ENCODE measurements around the gene RC3H1.
A peak's percentile ranks its signal among the peaks of the same experiment; 100 is the strongest.
"Not testable (repeated sequence)": the region's sequence is repeated elsewhere in the genome, so short reads cannot be mapped to it uniquely, and the experiment has no call there.

The RC3H1 gene

DNA sequence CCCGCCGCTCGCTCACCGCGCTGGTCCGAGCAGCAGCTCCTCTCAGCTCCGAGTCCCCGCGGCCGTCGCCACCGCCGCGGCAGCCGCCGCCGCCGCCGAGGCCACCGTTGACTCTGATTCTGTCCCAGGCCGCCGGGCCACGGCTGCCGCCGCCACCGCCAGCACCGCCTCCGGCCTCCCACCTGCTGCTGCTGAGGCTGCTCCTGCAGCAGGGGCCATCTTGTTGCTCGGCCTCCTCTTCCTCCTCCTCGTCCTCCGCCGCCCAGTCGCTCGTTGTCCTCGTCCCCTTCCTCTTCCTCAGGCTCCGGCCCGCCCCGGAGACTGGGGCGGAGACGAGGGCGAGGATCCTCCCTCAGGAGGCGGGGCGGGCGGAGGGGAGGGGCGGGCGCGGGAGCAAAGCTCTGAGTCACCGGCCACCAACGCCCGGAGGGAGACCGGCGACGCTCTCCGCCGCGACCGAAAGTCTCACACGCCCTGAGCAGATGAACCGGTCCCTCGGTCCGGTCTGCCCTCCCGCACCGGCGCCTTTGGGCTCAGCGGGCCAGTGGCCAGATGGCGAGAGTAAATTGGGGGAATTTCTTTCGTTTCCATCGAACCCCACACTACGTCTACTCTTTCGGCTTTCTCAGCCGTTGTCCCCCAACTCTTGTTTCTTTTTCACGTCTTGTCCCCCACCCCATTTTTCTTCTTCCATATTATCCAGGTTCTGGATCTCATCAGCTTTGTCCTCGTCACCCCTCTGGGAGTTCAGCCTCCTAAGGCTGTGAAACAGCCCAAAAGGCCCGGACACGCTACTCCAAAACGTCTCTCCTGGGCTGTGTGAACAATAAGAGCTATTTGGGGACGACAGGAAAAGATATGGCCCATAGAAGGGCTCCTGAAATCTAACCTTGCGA is at the start of gene RC3H1:
Gene RC3H1 (minus strand): TSS at position 278 of the 896 bp plus-strand sequence. CDS start 29,372 bp downstream, outside the sequence.
- peak; percentile 92 for DNase-seq

DNA sequence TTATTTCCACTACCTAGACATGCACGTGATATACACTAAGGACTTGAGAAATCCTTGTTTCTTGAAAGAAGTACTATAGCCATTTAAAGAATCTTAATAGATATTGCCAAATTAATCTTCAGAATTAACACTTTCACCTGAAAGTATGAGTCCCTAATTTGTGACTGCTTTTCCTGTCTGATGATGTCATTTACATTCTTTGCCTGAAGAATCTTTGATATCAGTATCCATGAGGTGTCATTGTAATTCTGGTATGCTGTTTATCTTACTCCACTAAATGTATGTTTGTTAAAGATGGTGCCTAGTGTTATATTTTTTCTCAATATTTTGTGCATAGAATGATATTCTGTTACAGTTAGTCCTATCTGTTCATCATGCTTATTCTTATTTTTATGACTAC is 48.5 kb upstream of the RC3H1 start:
- no peak for DNase-seq

DNA sequence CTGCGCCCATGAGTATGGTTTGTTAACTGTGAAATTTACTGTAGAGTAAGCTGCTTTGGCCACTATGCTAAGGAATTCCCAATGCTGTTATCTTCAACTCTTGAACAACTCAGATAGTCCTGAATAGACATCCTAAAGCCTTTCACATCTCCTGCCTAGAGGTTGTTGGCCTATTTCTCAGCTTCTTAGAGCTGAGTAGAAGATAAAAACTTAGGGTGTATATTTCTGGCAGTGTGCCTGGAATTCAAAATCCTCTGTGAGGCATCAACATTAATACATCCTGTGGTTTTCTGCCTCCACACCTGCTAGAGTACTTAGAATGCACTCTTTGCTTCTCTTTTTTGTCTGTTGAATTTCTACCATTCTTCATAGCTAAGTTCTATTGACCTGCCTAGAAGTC is 45.8 kb upstream of the RC3H1 start:
- DNase-seq = no peak

- DNase-seq = no peak
These were observed 37.9 kb upstream of the RC3H1 start for GRCh38 chr1:174060090-174060489.

DNA sequence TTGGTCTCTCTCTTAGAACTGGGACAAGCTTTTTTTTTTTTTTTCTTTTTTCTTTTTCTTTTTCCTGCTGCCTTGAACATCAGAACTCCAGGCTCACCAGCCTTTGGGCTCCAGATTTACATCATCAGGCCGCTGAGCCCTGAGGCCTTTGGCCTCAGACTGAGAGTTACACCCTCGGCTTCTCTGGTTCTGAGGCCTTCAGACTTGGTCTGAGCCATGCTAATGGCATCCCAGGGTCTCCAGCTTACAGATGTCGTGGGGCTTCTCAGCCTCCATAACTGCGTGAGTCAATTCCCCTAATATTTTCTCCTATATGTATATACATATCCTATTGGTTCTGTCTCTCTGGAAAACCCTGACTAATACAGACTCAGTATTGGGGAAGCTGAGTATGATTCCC is 36.5 kb upstream of the RC3H1 start:
- no peak for DNase-seq

- not testable (repeated sequence) for DNase-seq
These were observed 34.5 kb upstream of the RC3H1 start for GRCh38 chr1:174056609-174057008.

- not testable (repeated sequence) for DNase-seq
These were observed 33.6 kb upstream of the RC3H1 start for GRCh38 chr1:174055797-174056196.

DNA sequence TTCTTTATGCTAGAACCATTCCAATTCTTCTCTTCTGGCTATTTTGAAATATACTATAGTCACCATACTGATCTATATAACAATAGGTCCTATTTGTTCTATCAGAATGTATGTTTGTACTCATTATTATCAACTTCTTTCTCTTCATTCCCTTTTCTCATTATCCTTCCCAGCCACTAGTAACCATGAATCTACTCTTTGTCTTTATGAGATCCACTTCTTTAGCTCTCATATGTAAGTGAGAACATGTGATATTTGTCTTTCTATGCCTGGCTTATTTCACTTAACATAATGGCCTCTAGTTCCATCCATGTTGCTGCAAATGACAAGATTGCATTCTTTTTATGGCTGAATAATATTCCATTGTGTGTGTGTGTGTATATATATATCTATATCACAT is 31.7 kb upstream of the RC3H1 start:
- no peak for DNase-seq

- DNase-seq = no peak
These were observed 30.5 kb upstream of the RC3H1 start for GRCh38 chr1:174052621-174053020.

DNA sequence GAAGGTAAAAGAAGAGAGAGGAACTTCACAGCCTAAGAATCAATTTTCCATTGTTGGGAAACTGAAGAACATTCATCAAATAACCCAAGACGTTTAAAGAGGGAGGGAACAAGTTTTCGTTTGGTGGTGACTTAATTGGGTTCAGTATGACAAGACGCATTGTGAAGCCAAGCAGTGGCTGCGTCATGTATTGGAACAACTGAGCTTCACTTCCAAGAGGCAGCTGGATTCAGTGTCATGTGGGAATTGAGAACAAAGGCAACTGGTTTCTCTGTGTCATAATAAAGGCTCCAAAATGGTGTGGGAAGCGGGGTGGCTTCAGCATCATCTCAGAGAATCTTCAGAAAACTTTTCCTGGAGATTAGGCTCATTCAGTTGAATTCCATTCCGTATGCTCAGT is 29.8 kb upstream of the RC3H1 start:
- peak; percentile 19 for DNase-seq

DNA sequence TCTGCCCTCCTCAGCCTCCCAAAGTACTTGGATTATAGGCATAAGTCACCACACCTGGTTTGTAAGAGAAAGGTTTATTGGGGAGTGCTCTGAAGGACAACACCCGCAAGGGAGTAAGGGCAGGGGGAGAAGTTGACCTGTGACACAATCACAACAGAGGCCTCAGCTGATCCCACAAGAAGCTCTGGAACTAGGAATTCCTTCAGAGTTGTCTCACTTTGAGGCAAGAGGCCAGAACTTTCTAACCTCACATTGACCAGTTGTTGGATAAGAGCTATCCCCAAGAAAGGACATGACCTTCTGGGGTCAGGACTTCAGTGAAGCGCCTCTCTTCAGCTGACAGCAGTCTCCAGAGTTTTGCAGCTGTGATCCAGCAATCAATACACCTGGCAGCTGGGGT is 27.4 kb upstream of the RC3H1 start:
- no peak for DNase-seq

- DNase-seq = no peak
These were observed 22.5 kb upstream of the RC3H1 start for GRCh38 chr1:174044418-174045222.

GRCh38 chr1:174042509-174042908 is 20.4 kb upstream of the RC3H1 start:
- DNase-seq = not testable (repeated sequence)

GRCh38 chr1:174041369-174041768 is 19.2 kb upstream of the RC3H1 start:
- DNase-seq = no peak

DNA sequence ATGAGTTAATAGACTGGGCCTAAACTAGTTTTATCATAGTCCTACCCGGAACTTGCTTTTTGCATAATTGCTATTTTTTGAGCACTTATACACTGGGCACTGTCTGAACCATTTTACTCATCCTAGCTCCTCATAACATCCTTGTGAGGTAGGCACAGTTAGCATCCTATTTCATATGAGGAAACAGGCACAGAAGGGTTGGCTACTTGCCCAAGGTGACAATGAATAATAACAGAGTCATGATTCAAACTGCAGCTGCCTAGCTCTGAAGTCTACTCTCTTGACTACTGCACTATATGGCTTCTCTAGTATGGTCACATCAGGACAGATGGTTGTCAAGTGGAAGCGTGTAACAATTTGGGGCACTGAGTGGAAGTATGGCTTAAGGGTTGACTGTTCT is 18.2 kb upstream of the RC3H1 start:
- DNase-seq = no peak

DNA sequence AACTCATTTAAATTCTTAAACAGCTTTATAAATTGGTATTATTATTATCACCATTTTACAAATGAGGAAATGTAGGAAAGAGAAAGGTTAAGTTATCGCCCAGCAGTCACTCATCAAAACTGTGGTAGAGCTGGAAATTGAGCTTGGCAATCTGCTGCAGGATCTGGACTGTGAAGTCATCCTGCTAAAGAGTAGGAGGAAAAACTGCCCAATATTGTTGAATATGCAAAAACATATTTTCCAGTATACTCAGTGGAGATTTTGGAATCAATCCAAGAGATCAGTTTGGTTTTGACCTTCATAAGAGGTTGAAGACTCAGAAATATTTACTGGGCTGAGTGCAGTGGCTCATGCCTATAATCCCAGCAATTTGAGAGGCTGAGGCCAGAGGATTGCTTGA is 16.9 kb upstream of the RC3H1 start:
- no peak for DNase-seq

DNA sequence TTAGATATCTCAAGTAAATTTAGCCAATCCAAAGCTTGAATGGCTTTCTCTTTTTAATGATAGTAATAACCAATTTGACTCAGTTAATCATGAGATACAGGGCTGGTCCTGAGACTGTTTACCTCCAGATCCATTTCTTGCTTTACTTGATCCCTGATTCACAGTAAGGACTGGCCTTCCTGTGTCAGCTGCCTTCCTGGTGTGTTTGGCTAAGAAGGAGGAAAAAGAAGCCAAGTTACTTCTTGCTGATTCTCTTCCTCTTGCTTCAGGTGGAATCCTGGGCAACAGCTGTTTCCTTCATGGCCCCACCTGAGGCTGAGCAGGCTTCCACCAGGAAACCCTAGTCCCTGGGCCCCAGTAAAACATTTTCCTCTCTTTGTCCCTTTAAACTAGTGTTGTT is 14.6 kb upstream of the RC3H1 start:
- no peak for DNase-seq

GRCh38 chr1:174036204-174036603 is 14.0 kb upstream of the RC3H1 start:
- no peak for DNase-seq

DNA sequence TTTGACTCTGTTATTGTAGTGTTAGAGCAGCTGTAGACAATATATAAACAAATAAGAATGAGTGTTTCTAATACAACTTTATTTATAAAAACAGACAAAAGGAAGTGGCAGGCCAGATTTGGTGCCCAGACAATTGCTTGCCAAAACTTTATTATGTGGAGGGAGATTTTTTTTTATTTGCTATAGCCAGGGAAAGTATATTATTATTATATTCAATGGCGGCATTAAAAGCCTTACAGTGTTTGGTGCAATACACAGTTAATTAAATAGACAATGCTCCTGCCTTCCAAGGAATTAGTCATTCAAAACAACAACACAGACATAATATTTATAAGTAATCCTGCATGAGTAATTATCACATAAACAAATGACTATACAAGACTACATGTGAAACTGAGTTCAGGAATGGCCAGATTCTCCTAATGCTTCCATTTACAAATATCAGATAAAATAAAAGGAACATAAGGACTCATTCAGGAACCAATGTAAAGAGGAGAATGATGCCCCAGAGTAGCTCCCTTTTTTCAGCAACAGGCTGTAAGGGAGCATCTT is 10.6 kb upstream of the RC3H1 start:
- no peak for DNase-seq

DNA sequence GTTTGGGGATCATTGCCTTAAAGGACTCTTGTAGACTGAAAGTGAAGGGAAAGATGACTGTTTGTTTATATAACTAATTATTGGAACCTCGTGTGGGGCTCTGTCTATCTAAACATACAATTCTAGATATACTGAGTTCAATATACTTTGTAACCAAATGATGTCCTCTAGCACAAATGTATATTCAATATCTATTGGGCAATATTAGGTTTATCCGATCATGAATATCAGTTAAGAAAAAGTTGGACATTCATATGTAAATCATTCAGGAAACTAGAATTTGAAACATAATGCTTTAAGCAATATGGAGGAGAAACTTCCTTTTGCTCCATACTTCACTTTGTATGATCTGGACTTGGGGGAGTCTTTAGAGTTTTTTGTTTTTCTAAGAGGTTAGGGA is 8.9 kb upstream of the RC3H1 start:
- no peak for DNase-seq

- no peak for DNase-seq
These were observed 6.3 kb upstream of the RC3H1 start for GRCh38 chr1:174028495-174028894.

DNA sequence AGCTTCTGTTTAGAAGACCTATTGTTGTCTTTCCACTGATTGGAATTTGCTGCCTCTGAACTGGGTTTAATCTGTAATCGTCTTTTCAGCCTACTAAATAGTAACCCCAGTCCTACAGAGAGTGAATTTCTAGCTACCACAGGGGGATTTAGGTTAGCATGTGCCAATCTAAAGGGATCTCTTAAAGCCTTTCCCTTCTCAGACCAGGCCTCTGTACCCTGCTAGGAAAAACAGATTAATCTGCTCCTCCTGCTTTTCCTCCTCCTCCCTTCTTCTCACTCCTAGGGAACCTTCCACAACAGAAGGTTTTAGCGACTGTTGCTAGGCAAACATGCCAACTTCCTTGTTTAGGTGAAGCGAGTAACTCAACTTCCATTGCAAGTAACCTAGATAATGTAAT is 1.3 kb upstream of the RC3H1 start:
- DNase-seq = peak; percentile 46

DNA sequence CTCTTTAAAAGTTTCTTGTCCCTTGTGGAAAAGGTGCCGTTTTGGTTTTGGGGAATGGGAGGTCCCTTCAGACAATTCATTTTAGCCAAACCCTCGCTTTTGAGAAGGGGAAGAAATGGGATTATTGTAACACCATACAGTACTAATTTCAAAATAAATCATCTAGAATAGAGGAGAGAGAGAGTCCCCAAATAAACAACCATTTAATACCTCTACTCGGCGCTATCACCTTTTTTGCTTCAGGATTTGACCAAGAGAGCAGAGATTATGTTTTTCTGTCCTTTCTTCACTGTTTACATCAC is 770 bp upstream of the RC3H1 start:
- no peak for DNase-seq

- DNase-seq = peak; percentile 88
These were observed 522 bp downstream of the RC3H1 start for GRCh38 chr1:174021591-174022079.

Data from retina (tissue), 1 donor.